CD4-positive, alpha-beta T cell treated with Interleukin-17A for 1 hour (primary cell): ENCODE measurements around the gene UQCC3.
A peak's percentile ranks its signal among the peaks of the same experiment; 100 is the strongest.
"Not testable (repeated sequence)": the region's sequence is repeated elsewhere in the genome, so short reads cannot be mapped to it uniquely, and the experiment has no call there.

Source experiments
- DNase-seq: peaks from one replicate; pipeline ENCODE4 v3.0.0-alpha.2; 2020

UQCC3 gene, protein sequence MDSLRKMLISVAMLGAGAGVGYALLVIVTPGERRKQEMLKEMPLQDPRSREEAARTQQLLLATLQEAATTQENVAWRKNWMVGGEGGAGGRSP

DNA sequence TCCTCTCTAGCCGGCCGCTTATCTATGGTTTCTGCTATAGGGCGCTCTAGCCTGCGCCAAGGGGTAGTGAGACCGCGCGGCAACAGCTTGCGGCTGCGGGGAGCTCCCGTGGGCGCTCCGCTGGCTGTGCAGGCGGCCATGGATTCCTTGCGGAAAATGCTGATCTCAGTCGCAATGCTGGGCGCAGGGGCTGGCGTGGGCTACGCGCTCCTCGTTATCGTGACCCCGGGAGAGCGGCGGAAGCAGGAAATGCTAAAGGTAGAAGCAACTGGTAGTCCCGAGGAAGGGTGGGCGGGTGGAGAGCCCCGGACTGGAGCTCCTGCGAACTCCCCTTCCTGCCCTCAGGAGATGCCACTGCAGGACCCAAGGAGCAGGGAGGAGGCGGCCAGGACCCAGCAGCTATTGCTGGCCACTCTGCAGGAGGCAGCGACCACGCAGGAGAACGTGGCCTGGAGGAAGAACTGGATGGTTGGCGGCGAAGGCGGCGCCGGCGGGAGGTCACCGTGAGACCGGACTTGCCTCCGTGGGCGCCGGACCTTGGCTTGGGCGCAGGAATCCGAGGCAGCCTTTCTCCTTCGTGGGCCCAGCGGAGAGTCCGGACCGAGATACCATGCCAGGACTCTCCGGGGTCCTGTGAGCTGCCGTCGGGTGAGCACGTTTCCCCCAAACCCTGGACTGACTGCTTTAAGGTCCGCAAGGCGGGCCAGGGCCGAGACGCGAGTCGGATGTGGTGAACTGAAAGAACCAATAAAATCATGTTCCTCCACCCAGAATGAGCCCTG is at the start of gene UQCC3, which contains the start of gene LBHD1:
UQCC3 (plus strand) TSS at position 66 of the 782 bp plus-strand sequence; CDS start at position 139, 73 bp downstream.
LBHD1 (minus strand) TSS at position 660 of the 782 bp plus-strand sequence. CDS start 2,236 bp downstream, outside the sequence.
- peak; percentile 84 for DNase-seq

DNA sequence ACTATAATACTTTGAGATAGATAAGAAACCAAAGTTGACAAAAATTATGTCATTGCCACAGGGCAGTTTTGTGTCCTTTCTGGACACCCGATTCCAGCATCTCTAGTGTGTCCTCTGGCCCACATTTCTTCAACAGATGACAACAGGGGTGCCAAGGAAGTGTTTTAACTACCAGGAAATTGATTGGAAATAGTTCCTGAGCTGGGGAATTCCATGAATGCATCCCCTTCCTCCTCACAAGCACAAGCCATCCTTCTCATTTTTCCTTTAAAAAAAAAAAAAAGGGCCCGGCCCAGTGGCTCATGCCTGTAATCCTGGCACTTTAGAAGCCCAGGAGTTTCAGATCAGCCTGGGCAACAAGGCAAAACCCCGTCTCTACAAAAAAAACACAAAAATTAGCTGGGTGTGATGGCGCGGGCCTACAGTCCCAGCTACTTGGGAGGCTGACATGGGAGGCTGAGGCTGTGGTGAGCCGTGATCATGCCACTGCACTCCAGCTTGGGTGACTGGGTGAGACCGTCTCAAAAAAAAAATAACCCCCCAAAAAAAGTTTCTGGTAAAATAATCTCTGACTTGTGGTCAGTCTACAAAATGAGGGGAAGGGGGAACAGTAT is 48.9 kb upstream of the UQCC3 start:
- no peak for DNase-seq

DNA sequence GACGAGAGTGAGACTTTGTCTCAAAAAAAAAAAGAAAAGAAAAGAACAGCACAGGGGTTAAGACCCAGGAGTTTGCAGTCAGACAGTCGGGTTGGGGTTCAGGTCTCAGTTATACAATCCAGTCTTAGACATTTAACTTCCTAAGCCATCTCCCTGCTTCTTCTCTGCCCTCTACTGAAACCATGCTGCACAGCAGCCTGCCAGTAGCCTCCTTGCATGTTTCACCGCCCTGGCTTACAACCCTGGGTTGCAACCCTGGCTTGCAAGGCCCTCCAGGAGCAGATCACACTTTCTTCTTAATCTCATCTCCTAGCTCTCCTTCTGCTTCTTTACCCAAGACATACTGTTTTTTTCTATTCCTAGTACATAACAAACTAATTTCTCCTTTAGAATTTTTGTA is 43.8 kb upstream of the UQCC3 start:
- DNase-seq = no peak

DNA sequence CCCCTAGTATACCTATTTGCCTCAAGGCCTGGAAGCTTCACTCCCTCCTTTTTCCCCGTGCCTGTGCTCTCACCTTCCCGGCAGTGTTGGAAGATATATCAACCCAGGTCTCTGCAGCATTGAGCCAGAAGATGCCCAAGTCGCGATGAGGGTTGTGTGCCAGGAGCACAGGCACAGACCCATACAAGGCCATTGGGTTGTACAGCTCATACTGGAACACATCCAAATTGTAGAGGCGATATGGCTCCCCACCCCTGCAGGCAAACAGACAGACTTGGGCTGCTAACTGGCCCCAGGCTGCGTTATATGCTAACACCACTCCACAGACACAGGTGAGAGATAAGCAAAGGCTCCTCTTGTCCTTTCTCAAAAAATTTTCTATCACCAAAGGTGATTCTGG is 39.0 kb upstream of the UQCC3 start:
- no peak for DNase-seq

DNA sequence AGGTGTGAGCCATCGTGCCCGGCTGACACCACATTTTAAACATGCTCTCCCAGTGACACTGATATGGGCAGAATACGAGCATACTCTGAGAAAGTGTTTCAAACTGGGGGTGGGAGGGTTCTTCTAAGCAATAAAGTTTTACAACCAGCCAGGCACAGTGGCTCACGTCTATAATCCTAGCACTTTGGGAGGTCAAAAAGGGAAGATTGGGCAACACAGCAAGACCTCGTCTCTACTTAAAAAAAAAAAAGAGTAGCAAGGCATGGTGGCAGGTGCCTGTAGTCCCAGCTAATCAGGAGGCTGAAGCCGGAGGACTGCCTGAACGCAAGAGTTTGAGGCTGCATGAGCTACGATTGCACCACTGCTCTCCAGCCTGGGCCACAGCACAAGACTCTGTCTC is 27.3 kb upstream of the UQCC3 start:
- DNase-seq = no peak

DNA sequence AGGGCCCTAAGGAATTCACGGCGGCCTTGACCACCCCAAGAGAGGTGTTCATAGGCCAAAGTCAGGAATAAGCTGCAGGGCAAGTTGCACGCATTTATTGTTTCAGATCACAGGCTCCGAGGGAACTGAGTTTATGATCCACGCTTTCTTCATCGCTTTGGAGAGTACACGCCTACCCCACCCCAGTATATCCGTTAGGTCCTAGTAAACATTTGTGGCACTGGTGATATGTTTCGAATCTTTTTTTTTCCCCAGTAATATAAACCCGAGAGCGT is 25.9 kb upstream of the UQCC3 start:
- DNase-seq = no peak

DNA sequence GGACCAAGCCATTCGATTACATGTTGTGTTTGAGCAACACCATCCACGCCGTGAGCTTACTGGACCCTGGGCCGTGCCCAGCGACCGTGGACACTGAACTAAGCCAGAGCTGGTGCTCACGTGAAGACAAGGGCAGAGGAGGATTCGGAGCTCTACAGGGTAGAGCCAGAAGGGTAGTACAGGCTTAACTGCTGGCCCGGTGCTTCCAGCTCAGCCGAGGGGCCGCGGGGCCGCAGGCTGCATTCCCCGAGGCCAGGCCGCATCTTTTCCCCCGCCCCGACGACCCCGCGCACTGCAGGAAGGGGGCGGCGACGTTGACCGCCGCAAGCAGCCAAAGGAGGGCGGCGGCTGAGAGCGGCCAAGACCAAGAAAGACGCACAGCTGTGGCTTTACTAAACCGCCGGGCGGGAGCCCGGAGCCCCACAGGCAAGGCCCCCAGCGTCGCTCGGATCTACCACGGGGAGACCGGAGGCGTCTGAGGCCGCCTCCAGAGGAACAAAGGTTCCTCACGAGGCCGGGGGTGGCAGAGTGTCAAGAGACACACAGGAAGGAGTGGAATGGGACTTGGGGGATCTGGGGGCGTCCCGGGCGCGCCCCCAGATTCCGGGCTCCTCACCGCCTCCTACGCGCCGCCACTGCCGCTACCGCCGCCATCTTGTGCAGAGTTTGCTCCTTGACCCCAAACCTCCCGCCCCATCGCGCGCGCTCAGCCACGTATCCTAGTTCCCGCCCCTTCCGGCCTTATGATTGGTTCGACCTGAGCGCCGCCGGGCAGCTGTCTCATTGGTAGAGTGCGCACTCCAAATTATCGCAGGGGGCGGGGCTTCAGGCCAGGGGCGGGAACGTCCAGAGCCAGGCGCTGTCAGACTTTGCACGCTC is 25.3 kb upstream of the UQCC3 start, which contains the start of gene GANAB:
GANAB (minus strand) TSS at position 668 of the 879 bp plus-strand sequence; CDS start at position 654, 14 bp downstream.
- peak; percentile 99 for DNase-seq

DNA sequence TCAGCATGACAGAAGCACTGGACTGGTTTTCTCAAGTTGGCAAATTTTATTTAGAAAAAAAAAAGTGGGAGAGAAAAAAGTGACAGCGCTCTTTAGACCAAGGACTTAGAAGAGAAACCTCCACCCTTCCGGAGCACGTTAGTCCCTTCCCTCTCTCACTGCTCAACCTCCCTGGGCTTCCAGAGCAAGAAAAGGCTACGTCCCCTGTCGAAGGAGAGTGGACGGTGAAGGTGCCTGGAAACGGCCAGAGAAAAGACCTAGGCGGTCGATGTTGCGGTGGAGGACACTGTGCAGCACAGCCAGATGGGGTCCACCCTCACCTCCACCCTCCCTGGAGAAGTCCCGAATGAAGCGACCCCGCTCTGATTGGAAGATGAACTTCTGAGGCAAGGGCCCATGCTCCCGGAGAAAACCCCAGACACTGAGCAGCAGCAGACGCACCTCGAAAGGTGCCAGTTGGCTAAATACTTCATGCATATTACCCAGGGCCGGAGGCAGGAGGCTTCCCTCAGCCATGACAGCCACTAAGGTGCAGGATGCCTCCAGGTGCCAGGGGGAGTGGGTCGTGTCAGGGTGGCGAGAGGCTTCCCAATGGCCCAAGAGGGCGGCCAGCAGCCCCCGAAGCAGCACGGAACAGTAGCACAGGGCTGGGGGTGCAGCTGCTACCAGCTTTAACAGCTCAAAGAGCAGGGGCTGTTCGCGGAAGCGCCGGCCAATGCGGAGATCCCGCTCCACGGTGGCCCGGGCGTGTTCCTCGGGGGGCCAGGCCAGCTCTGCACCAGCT is 24.5 kb upstream of the UQCC3 start:
- DNase-seq = no peak

DNA sequence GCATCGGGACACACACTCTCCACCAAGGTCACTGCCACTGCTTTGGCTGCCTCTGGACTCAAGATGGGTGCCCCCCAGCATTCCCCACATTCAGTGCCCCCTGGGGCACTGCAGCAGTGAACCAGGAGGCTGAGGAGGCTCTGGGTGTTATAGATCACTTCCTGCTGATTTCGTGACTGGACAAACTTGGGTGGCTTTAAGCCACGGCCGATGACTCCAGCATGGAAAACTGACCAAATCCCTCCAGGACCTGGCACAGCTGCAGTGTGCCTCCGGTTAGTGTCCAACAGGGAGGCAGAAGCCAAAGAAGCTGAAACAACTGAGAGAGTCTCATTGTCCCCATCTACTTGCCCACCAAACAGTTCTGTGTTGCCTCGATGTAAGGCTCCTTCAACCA is 23.9 kb upstream of the UQCC3 start:
- no peak for DNase-seq

DNA sequence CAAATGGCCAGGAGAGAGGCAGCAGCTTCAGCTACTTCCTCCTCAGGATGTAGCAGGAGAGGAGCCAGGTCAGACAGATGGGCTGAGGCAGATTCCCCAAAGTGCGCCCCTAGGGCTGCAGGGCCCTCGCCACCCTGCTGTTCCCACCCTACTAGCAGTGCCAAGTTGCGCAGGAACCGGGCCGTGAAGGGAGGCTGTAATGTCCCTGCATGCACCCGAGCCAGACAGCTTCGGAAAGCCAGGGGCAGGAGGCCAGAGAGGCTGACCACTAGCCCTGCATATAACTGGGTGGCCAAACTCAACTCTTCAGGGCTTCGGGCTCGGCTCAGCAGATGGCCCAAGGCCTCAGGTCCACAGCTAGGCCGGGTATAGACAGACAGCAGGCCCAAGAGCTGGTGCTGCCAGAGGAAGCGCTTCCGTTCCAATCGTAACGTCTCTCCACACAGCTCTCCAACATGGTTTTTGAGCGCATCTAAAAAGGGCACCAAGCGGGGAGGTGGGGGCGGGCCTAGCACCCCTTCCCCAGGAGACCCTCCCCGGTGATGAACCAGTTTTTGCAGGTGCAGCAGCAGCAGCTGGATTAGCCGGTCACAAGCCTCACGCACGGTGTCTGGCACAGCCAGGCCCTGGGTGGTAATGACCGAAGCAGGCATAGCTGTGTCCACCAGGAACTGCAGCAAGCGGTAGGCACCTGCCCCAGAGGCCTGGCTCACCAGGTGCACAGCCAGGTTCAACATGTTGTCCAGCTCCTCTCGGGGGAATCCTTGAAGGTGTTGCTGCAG is 23.1 kb upstream of the UQCC3 start:
- no peak for DNase-seq

DNA sequence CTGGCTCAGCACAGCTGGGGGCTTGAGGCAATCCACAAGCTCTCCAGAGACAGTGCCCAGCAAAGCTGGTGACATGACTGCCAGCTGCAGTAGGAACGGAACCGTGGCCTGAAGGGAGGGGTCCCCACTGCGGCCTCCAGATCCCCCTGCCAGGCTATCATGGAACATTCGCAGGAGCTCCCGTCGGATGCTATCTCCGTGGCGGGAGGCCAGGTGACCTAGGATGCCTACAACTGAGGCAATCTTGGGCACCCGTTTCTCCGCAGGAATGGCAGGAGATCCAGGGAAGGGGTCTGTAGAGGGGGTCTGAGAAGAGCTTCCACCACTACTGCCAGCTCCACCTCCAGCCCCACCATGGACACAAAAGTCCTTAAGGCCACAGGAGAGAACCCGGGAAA is 22.5 kb upstream of the UQCC3 start:
- DNase-seq = no peak

DNA sequence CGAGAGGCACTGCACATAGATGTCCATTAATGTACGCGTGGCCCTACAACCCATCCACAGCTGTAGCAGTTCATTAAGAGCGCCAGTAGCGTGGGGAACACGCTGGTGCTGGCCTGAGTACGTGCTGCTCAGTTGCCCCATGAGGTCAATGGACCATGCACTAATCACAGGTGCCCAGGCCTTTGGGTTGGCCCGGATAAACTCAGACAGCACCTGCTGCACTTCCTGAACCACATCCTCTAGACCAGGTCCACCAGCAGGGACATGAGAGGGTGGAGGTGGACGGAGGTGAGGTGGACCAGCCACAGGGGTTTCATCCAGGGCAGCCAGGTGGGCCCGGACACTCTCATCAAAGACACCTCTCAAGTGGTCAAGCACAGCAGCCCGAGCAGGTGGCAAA is 22.0 kb upstream of the UQCC3 start:
- no peak for DNase-seq

DNA sequence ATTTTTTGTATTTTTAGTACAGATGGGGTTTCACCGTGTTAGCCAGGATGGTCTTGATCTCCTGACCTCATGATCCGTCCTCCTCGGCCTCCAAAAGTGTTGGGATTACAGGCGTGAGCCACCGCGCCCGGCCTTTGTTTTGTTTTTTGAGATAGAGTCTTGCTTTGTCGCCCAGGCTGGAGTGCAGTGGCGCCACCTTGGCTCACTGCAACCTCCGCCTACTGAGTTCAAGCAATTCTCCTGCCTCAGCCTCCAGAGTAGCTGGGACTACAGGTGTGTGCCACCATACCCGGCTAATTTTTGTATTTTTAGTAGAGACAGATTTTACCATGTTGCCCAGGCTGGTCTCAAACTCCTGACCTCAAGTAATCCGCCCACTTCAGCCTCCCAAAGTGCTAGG is 21.2 kb upstream of the UQCC3 start:
- DNase-seq = not testable (repeated sequence)

DNA sequence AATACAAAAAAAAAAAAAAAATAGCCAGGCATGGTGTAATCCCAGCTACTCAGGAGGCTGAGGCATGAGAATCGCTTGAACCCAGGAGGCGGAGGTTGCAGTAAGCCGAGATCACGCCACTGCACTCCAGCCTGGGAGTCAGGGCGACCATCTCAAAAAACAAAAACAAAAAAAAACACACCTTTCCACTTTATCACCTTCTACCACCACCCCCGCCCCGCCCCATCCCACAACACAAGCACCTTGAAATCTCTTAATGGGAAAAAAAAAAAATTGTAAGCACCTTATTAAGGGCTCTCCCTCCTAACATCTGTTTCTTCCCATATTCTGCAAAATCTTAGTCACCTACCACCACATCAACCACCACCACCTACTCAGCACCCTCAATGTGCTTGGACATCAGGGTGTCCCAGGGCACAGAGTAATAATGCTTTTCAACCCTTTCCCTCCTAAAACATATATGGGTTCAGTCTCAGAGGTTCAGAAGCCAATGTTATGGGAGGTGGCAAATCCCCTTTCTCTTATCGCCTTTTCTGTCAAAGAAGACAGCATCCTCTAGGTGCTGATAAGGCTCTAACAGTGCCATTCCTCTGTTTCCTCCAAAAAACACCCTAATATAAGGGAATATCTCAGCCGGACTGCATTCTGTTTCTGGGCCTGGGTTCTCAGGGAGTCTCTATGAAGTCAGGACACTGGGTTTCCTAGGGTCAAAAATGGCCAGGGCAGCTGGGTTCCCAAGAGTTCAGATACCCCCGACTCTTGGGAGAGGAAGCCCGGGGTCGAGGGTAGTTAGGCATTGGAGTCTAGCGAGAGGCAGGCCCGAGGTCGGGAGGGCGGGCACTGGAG is 19.1 kb upstream of the UQCC3 start:
- DNase-seq = peak; percentile 78

DNA sequence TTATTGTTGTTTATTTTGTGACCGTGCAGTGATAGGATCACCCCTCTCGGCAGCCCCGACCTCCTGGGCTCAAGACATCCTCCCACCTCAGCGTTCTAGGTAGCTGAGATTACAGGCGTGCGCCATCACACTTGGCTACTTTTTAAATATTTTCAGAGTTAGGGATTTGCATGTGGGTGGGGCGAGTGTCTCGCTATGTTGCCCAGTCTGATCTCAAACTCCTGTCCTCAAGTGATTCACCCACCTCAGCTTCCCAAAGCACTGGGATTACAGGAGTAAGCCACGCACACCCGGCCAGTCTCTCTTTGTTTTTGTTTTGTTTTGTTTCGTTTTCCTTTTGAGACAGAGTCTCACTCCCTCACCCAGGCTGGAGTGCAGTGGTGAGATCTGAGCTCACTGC is 17.2 kb upstream of the UQCC3 start:
- DNase-seq = no peak

DNA sequence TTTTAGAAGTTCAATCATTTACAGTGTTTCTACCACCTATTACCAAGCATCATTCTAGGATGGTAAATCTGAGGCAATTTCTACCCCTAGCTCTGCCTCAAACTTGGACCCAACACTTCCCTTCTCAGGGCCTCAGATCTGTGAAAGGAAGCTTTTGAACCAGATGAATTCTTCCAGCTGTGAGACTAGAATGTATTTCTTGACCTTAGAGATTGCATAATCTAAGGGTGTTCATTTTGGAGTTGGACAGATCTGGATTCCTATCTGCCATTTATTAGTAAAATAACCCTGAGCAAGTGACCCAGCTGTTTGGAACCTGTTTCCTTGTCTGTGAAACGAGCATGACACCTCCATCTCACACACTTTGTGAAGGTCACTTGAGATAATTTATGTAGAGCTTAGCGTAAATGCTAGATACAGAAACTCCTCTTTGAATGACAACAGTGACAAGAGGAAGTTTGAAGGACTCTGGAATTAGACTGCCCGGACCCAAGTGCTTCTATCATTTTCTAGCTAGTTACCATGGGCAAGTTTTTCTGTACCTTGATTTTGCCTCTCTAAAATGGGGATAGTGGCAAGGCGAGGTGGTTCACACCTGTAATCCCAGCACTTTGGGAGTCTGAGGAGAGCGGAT is 14.6 kb upstream of the UQCC3 start:
- DNase-seq = no peak

DNA sequence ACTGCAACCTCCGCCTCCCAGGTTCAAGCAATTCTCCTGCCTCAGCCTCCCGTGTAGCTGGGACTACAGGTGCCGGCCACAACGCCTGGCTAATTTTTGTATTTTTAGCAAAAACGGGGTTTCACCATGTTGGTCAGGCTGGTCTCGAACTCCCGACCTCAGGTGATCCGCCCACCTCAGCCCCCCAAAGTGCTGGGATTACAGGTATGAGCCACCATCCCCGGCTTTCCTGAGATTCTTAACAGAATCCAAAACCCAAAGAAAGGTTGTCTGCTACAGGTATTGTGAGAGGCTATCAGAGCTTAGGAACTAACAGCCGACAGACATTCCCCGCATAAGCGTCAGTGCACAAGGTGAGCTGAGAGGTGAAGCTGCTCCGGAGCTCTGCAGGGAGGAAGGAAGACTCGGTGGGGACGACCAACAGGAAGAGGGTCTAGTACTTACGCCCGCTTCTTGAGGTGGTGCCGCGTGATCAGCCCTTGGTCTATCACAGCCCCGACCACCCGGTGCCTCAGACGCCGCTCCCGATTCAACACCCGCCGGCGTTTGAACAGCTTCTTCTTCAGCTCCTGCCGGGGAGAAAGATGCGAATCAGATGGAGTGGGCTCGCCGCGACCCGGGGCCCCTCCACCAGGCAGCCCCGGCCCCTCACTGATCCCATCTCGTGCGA is 6.9 kb upstream of the UQCC3 start:
- DNase-seq = peak; percentile 70

DNA sequence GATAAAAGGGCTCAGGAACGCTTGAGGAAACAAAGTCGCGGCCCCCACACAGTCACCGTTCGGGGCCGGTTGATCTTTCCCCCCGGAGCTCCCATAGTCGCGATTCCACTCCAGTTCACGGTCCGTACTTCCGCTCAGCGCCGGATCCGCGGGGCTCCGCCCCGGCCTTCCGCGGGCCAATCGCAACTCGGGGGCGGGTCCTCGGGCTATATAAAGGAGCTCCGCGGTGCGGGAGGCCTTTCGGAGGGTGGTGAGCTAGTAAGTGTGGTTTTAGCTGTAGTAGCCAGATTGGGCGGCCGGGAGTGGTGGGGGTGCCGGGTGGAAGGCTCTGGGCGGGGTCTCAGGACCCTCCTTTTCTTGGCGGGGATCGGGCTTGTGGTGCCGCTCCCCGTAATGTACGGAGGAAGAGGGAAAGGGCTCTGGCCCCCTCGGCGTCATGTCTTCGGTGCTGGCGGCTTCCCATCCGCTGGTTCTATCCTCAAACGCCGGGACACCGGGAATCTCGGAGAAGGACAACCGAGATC is 6.3 kb upstream of the UQCC3 start, which contains the start of the genes C11orf98 and CSKMT:
C11orf98 (minus strand) TSS at position 136 of the 524 bp plus-strand sequence; CDS start at position 95, 41 bp downstream.
CSKMT (plus strand) TSS at position 238 of the 524 bp plus-strand sequence. CDS start 568 bp downstream, outside the sequence.
- DNase-seq = peak; percentile 97
